K562 (cell line): Measurements from ENCODE around the gene MYH15. TPM values are rescaled to one million over a fixed set of nuclear protein-coding genes. Genes with fewer than 3 reads are reported as not detected.

Source experiments
- ATAC-seq: fragments of 200-7000 bp; cut with Tn5 transposase; 3 replicates; pipeline ENCODE4 v1.9.1; 2020; ENCODE audit warnings: moderate library complexity
- BruUV-seq: library from RNA; stranded (reverse); fragments of 400-500 nt; replicated peaks from 2 replicates; lab custom pipeline; 2021; lab: Mats Ljungman, UMichigan
- CTCF ChIA-PET: fragments of 300-600 bp; formaldehyde crosslinking; extraction: SDS; loops from one replicate; lab custom pipeline; 2021; ENCODE audit warnings: low intra/inter-chr PET ratio; lab: Yijun Ruan, JAX
- POLR2A ChIA-PET: fragments of 300-600, 350-650 bp; sonication (Branson Sonifier 250); formaldehyde crosslinking; extraction: SDS; loops from one replicate; lab custom pipeline; 2021; ENCODE audit warnings: antibody characterized with exemption, inconsistent platforms; lab: Yijun Ruan, JAX
- DNase-seq, 4 experiments: peaks; one replicate each; pipeline versions ENCODE4 v3.0.0 to v3.0.0-alpha.2; 2011 to 2018; ENCODE audit warnings: low spot score in 3 of 4, mixed read lengths in 3 of 4; ENCODE audit errors: extremely low read depth in 1 of 4
- FAIRE-seq: peaks from 2 replicates; lab custom pipeline; 2011; peaks lifted over from hg19 to GRCh38; lab: Jason Lieb, UNC
- H2AFZ ChIP-seq: 2 replicates; pipeline ENCODE4 v1.6.0; 2011; ENCODE audit warnings: low read depth, low read length, control low read depth, inconsistent platforms
- H3K27ac ChIP-seq: fragments of 200-600 bp; 3 replicates; pipeline ENCODE4 v1.8.0; 2011; ENCODE audit warnings: low read depth, mild to moderate bottlenecking, control low read depth, inconsistent platforms, low read length, moderate library complexity, mixed read lengths; ENCODE audit errors: extremely low read depth
- H3K27me3 ChIP-seq, 2 experiments: fragments of 300-600 bp in 1 of 2; 2 replicates in 1 of 2; 3 replicates in 1 of 2; pipeline versions ENCODE4 v1.6.0 to v1.8.0; 2011; ENCODE audit warnings: inconsistent platforms in 2 of 2, low read length in 2 of 2, mild to moderate bottlenecking in 1 of 2, mixed read lengths in 1 of 2, moderate library complexity in 1 of 2; ENCODE audit not compliant: control insufficient read depth in 2 of 2, insufficient read depth in 2 of 2
- H3K36me3 ChIP-seq: fragments of 300-600 bp; 3 replicates; pipeline ENCODE4 v1.8.0; 2011; ENCODE audit warnings: mild to moderate bottlenecking, low read length, inconsistent platforms; ENCODE audit not compliant: control insufficient read depth, insufficient read depth
- H3K4me1 ChIP-seq, 2 experiments: fragments of 200-600 bp in 1 of 2; replicated peaks in 1 of 2; 2 replicates in 1 of 2; 3 replicates in 1 of 2; pipeline versions ENCODE4 v1.5.1 to v1.8.0; 2011; ENCODE audit warnings: inconsistent platforms in 2 of 2, low read length in 2 of 2, mild to moderate bottlenecking in 1 of 2, mixed read lengths in 1 of 2, moderate library complexity in 1 of 2; ENCODE audit not compliant: control insufficient read depth in 2 of 2, insufficient read depth in 2 of 2
- H3K4me2 ChIP-seq: 2 replicates; pipeline ENCODE4 v1.6.1; 2011; ENCODE audit warnings: low read length, control low read depth, inconsistent platforms, mixed read lengths; ENCODE audit not compliant: insufficient read depth
- H3K4me3 ChIP-seq: fragments of 200-600 bp; sonication (generic), shearing (Covaris generic); 2 replicates; pipeline ENCODE4 v1.5.1; 2016; ENCODE audit warnings: control low read depth, inconsistent platforms
- H3K79me2 ChIP-seq: fragments of 200-600 bp; 3 replicates; pipeline ENCODE4 v1.8.0; 2011; ENCODE audit warnings: low read length, inconsistent platforms; ENCODE audit not compliant: control insufficient read depth, insufficient read depth
- H3K9ac ChIP-seq, 2 experiments: 2 replicates each; pipeline versions ENCODE4 v1.6.0 to v1.6.1; 2011; ENCODE audit warnings: low read depth in 2 of 2, low read length in 2 of 2, control low read depth in 1 of 2, inconsistent platforms in 1 of 2, mild to moderate bottlenecking in 1 of 2, mixed read lengths in 1 of 2; ENCODE audit not compliant: insufficient read depth in 1 of 2
- H3K9me1 ChIP-seq: one replicate; pipeline ENCODE4 v1.6.0; 2011; ENCODE audit warnings: inconsistent platforms, mild to moderate bottlenecking, low read length, moderate library complexity; ENCODE audit not compliant: control insufficient read depth, insufficient read depth
- H3K9me3 ChIP-seq: replicated peaks from 2 replicates; pipeline ENCODE4 v1.5.1; 2011; ENCODE audit warnings: low read depth, low read length, inconsistent platforms; ENCODE audit not compliant: control insufficient read depth, insufficient read depth
- H4K20me1 ChIP-seq: replicated peaks from 2 replicates; pipeline ENCODE4 v1.6.1; 2011; ENCODE audit warnings: low read length, inconsistent platforms, mixed read lengths; ENCODE audit not compliant: control insufficient read depth, insufficient read depth
- ELF4 ChIP-seq: fragments of 450-650 bp; formaldehyde crosslinking; IDR thresholded peaks from 2 replicates; pipeline ENCODE4 v1.4.0; 2022; ENCODE audit warnings: missing genetic modification characterization
- ILF3 ChIP-seq: fragments of 450-650 bp; IDR thresholded peaks from 2 replicates; pipeline ENCODE4 v1.6.1; 2018; ENCODE audit warnings: antibody characterized with exemption, mild to moderate bottlenecking, moderate library complexity, borderline replicate concordance
- SNIP1 ChIP-seq: fragments of 450-650 bp; IDR thresholded peaks from 2 replicates; pipeline ENCODE4 v1.7.1; 2017; ENCODE audit warnings: low read depth, mild to moderate bottlenecking
- ZNF551 ChIP-seq: fragments of 250-450 bp; sonication (Bioruptor Pico); IDR thresholded peaks from 2 replicates; pipeline ENCODE4 v1.5.0; 2021; ENCODE audit warnings: mild to moderate bottlenecking, moderate library complexity
- ZNF561 ChIP-seq: fragments of 450-650 bp; formaldehyde crosslinking; conservative IDR thresholded peaks from 2 replicates; pipeline ENCODE4 v1.4.0; 2020; ENCODE audit warnings: mild to moderate bottlenecking, moderate library complexity
- ZNF644 ChIP-seq: fragments of 200-800 bp; sonication (Bioruptor generic); IDR thresholded peaks from 2 replicates; pipeline ENCODE4 v1.6.1; 2016; ENCODE audit warnings: low read depth, missing genetic modification characterization, missing compliant biosample characterization
- WGBS: fragments of 100-300 bp; shearing (Covaris generic); methylation state at CpG from one replicate; pipeline ENCODE4 v1.1.6; 2016; ENCODE audit warnings: low coverage, mixed read lengths; ENCODE audit not compliant: insufficient coverage; ENCODE audit errors: missing lambda C conversion rate; 5-methylcytosine and 5-hydroxymethylcytosine counted together
- in situ Hi-C: fragments of 300-500 bp; cut with MboI; formaldehyde crosslinking; loops from 4 replicates; pipeline ENCODE4 v1.15.0; 2018; ENCODE audit warnings: inconsistent platforms, mixed read lengths
- intact Hi-C: fragments of 100-400 bp; cut with micrococcal nuclease; formaldehyde crosslinking; loops from 2 replicates; pipeline ENCODE4 v1.14.2; 2022
- polyA plus RNA-seq, 8 experiments: library from polyadenylated mRNA; depleted of rRNA in 4 of 8; stranded (reverse) in 5 of 8; unstranded in 3 of 8; fragments of >200 nt; fragmentation: Nextera tagmentation in 2 of 8; fragmentation: Illumina TruSeq in 1 of 8; extraction: Ambion mirVana in 2 of 8; extraction: Trizol in 1 of 8; gene quantifications; 2 replicates each; pipeline versions ENCODE4 v1.2.1 to v1.2.3, GENCODE V29; 2011 to 2014; ENCODE audit warnings: inconsistent platforms in 1 of 8, missing spikeins in 1 of 8
- total RNA-seq, 7 experiments: library from RNA; depleted of rRNA in 6 of 7; stranded (reverse); fragments of >200 nt in 6 of 7; fragmentation: Illumina TruSeq in 2 of 7; extraction: Trizol in 2 of 7; gene quantifications; 2 replicates each; pipeline versions ENCODE4 v1.2.1 to v1.2.3, GENCODE V29; 2011 to 2021; ENCODE audit warnings: low replicate concordance in 1 of 7
- TF ChIP-seq, protein P1 (sequence below): fragments of 450-650 bp; IDR thresholded peaks from 2 replicates; pipeline ENCODE4 v1.6.1; 2016; ENCODE audit warnings: borderline replicate concordance
- TF ChIP-seq, protein P2 (sequence below), 2 experiments: fragments of 450-650 bp; formaldehyde crosslinking in 1 of 2; IDR thresholded peaks; 2 replicates each; pipeline versions ENCODE4 v1.4.0 to v1.6.1; 2014 to 2020; ENCODE audit warnings: mild to moderate bottlenecking in 2 of 2, borderline replicate concordance in 1 of 2, low read depth in 1 of 2

Gene MYH15
- total and polyA plus RNA-seq, 9 of the 15 experiments (the other 6 are each of a cell fraction or from before 2014, with no cell fraction given) = 0.03 to 0.29 (median 0.12) TPM

DNA sequence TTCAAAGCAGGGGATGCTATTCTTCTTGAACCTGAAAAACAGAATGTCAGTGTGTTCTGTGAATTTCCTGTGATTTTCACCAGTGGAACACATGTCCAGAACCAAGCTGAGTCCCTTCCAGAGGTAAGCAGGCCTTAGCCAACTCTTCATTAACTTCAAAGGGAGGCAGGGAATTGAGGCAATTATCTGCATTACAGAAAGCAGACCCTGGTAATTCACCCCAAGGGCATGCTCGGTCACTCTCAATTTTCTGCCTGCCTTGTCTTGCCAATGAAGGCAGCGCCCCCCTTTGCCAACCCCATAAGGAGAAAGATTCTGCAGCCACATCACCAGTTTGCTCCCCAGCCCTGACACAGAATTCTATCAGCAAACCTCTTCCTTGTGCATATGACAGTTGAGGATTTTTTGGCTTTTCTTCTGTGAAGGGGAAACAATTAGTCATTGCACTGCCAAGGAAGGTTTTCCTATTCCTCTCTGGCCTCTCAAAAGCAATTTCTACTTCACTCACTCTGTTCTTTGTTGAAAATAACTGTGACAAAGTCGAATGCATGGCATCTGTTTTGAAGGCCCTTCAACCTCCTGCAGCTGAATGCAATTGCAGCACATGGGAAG lies 128.8 kb downstream of the MYH15 start (continued):
- TF ChIP-seq, protein P1, sequence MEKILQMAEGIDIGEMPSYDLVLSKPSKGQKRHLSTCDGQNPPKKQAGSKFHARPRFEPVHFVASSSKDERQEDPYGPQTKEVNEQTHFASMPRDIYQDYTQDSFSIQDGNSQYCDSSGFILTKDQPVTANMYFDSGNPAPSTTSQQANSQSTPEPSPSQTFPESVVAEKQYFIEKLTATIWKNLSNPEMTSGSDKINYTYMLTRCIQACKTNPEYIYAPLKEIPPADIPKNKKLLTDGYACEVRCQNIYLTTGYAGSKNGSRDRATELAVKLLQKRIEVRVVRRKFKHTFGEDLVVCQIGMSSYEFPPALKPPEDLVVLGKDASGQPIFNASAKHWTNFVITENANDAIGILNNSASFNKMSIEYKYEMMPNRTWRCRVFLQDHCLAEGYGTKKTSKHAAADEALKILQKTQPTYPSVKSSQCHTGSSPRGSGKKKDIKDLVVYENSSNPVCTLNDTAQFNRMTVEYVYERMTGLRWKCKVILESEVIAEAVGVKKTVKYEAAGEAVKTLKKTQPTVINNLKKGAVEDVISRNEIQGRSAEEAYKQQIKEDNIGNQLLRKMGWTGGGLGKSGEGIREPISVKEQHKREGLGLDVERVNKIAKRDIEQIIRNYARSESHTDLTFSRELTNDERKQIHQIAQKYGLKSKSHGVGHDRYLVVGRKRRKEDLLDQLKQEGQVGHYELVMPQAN = no peak
- TF ChIP-seq ZNF561 = no peak
- TF ChIP-seq, all 486 proteins: peak for 0

DNA sequence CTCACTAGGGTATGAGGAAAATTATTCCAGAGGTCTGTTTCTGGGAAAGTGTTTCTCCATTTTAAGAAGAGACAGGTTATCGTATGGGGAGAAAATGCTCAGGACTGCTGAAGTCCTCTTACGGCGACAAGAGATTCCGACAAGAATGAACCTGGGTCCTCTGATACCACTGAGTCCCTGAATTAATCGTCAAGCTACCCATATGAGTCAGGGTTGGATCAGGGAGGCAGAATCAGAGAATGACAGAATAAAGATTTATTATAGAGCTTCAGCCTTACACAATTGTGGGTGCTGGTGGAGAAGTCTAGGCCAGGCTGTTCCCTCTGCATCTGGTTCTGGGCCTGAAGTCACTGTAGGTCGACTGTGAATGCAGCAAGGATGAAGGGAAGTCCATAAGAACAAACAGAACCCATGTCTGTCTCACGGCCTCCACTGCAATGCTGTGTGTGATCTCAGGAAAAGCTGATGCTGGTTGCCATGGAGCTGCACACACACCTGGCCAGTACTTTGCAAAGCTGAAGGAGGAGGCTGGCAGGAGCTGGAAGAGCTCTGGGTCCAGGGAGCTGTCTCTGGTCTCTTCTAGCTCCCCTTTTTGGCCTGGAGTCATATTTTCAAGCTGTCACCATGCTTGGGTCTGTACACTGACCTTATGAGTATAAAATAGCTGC lies 130.1 kb downstream of the MYH15 start:
- Histone ChIP-seq H3K4me1 (no peaks in the 10 kb centered on the region), H3K36me3 (no peaks in the 10 kb centered on the region), H4K20me1 (no peaks in the 10 kb centered on the region), H3K4me3 (no peak overlapping the region), H3K4me2 (no peak overlapping the region), H2AFZ (no peak overlapping the region), H3K9ac (no peak overlapping the region), H3K79me2 (no peaks in the 10 kb centered on the region), H3K9me3 (no peaks in the 10 kb centered on the region), H3K27ac (no peak overlapping the region), H3K9me1 (no peaks in the 10 kb centered on the region), H3K27me3 (no peaks in the 10 kb centered on the region)
- intact Hi-C loops (no loop called here), in situ Hi-C loops (no loop called here)
- BruUV-seq = no TSS peak
- ChIA-PET POLR2A (interaction anchor here (0.5 kb wide), 1 partner anchor 307 kb away, joined by 3 read pairs; no protein-coding TSS in a partner anchor), CTCF (no interaction called here)
- FAIRE-seq (no peak), DNase-seq (no peak), ATAC-seq (no peak)
- WGBS = 22% methylated on average over 7 of the region's 7 CpGs
- TF ChIP-seq ZNF551 (CRISPR knock-in tag) (no peak), ILF3 (no peak), ELF4 (CRISPR knock-in tag) (no peak), SNIP1 (no peak), ZNF644 (tag) (no peak)
- TF ChIP-seq, protein P2, sequence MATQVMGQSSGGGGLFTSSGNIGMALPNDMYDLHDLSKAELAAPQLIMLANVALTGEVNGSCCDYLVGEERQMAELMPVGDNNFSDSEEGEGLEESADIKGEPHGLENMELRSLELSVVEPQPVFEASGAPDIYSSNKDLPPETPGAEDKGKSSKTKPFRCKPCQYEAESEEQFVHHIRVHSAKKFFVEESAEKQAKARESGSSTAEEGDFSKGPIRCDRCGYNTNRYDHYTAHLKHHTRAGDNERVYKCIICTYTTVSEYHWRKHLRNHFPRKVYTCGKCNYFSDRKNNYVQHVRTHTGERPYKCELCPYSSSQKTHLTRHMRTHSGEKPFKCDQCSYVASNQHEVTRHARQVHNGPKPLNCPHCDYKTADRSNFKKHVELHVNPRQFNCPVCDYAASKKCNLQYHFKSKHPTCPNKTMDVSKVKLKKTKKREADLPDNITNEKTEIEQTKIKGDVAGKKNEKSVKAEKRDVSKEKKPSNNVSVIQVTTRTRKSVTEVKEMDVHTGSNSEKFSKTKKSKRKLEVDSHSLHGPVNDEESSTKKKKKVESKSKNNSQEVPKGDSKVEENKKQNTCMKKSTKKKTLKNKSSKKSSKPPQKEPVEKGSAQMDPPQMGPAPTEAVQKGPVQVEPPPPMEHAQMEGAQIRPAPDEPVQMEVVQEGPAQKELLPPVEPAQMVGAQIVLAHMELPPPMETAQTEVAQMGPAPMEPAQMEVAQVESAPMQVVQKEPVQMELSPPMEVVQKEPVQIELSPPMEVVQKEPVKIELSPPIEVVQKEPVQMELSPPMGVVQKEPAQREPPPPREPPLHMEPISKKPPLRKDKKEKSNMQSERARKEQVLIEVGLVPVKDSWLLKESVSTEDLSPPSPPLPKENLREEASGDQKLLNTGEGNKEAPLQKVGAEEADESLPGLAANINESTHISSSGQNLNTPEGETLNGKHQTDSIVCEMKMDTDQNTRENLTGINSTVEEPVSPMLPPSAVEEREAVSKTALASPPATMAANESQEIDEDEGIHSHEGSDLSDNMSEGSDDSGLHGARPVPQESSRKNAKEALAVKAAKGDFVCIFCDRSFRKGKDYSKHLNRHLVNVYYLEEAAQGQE (IDR thresholded peaks at IDR 0.05; ENCODE audit: borderline replicate concordance) = no peak
- TF ChIP-seq, protein P2 (CRISPR knock-in tag; IDR thresholded peaks at IDR 0.05; ENCODE audit: low read depth) = no peak
